Erythroblast (primary cell): Measurements from ENCODE around the gene DLK2.

ENCODE experiments used
- GATA1 ChIP-seq: IDR thresholded peaks from 2 replicates; pipeline ENCODE4 v1.6.1; 2011; ENCODE audit warnings: low read depth, mild to moderate bottlenecking, control low read depth, low read length, moderate library complexity
- POLR2A ChIP-seq: IDR thresholded peaks from 2 replicates; pipeline ENCODE4 v1.6.1; 2011; ENCODE audit warnings: mild to moderate bottlenecking, low read length

DNA sequence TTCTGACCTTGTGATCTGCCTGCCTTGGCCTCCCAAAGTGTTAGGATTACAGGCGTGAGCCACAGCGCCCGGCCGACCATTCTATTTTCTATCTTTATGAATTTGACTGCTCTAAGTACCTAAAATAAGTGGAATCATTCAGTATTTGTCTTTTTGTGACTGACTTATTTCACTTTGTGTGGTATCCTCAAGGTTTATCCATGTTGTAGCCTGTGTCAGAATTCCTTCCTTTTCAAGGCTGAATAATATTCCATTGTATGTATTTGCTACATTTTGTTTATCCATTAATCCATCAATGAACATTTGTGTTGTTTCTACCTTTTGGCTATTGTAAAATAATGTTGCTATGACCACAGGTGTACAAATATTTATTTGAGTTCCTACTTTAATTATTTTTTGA, 17.2 kb upstream of the DLK2 start:
- TF ChIP-seq POLR2A = no peak
- no peak for TF ChIP-seq GATA1
